GM21381 (cell line): ENCODE data around the gene SND1.

Source experiments
- ATAC-seq: cut with Tn5 transposase; IDR thresholded peaks from one replicate; pipeline ENCODE4 v1.9.1; 2021; ENCODE audit warnings: mild to moderate bottlenecking, moderate library complexity; ENCODE audit not compliant: unreplicated experiment

The SND1 gene

DNA sequence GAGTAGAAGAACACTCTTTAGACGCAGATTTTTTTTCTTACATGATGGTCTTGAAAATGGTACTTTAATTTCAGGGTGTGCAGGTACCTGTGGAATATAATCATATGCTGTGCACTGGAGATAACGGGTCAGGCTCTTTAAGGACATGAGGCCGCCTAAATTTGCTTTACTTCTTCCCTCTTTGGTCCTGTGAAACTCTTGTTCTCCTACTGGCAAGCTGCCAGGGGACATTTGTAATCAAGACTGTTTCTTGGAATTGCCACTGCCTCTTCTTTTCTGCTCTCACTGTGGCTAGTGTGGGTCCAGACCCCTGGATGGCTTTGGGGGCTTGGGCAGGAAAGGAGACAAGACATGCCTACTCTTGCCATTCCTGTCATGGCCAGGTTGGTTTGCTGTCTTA is 146.0 kb downstream of the SND1 start:
- no peak for ATAC-seq

DNA sequence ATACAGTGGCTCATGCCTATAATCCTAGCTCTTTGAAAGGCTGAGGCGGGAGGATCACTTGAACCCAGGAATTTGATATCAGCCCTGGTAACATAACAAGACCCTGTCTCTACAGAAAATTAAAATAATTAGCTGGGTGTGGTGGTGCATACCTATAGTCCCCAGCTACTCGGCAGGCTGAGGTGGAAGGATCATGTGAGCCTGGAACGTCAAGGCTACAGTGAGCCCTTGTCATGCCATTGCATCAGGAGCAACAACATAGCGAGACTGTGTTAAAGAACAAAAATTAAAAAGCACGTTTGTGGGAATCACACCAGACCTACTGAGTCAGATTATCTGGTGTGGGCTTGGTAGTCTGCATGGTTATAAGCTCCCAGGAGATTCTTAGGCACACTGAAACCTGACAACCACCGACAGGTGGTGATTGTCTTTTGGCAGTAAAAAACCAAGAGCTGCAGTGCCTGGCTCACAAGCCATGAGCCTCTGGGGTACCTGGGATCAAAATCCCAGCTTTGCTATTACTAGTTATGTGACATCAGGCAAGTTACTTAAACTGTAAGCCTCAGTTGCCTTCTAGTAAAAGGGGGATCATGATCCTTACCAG is 146.9 kb downstream of the SND1 start:
- no peak for ATAC-seq

DNA sequence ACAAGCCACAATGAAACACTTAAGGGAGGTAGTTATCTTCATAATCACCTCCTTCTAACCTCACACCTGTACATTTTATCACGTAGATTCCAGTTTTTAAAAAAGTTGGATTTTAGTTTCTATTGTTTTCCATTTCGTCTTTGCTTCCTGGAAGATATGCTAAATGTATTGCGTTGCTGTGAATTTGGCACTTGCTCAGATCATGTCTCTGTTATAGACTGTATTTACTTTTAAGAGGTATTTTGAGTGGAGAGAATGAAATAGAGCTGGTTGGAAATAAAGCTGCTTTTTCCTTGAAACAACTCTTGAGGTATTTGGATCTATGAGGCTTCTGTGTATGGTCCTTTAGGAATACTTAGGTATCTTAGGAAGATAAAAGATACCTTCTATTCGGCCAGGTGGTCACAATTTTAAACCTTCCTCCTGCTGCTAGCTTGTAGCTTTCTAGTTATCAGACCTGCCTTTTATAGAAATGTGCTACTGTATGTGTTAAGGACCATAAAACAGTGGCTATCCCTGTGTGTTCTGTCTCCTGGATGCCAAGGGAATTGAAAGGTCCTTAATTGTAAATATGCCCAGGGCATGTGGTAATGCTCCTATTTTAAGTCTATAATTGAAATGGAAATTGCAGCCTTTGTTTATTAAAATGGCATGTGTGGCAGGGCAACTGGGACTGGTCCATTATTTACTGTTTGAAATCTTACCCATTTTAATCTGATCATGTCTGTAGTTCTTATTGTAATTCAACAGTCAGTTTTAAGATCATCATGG is 147.7 kb downstream of the SND1 start:
- ATAC-seq = no peak

DNA sequence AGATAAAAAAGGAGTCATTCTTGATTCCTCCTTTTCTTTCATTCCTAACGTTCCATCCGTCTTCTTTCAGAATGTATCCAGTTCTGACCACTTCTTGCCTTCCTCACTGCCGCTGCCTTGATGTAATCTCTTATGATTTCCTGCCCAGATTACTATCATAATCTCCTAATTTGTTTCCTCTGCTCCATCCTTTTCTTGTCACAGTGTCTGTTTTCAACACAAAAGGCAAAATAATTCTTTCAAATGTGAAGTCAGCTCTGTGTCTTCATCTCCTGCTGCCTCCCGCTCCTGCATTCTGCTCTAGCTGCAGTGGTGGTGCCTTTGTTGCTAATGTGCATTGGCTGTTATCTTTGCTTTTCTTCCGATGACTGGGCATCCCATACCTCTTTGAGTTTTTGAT is 150.9 kb downstream of the SND1 start:
- ATAC-seq = no peak

DNA sequence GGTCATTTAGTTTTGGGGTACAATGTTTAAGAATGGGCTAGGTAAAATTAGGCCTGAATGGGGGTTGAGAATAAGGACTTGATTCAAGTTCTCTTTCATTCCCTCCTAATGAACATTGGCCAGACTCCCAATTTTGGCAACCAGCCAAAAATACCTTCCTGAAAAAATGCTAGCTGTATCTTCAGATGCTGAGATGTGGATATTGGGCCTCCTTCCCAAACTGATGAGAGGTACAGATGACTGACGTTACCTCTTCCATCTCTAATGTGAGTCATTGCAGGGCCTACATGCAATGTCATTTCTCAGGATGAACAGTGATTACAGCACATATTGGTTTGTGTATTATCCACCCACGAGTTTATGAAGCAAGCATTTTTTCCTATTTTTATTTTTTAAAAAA is 151.6 kb downstream of the SND1 start:
- ATAC-seq = no peak

DNA sequence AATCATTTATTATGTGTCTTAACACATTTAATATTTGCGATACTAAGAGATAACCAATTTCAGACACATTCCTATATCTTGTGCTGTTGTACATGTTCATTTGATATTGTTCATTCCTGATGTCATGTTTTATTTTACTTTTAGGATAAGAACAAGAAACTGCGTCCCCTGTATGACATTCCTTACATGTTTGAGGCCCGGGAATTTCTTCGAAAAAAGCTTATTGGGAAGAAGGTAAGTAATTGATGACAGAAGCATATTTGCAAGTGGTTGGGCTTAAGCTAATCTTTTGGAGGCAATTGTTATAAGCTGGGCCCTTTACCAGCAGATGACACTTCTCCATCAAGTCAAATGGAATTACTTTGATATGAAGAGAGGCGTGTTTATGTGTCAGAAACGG is 155.3 kb downstream of the SND1 start:
- ATAC-seq = no peak

DNA sequence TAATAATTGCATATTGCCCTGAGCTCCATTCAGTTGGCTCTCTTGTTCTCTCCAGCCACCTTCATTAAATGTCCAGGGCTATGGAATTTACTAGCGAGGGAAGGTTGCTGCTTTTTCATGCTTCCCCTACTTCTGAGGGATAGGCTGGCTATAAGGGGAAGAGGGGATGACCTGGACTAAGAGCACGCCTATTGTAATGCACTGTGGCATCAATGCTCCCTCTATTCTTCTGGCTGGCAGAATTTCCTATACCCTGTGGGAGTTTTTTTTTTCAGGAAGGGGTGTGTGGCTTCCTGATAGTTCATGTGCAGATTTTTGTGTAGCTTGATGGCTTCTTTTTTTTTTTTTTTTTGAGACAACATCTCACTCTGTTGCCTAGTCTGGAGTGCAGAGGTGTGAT is 155.8 kb downstream of the SND1 start:
- no peak for ATAC-seq

DNA sequence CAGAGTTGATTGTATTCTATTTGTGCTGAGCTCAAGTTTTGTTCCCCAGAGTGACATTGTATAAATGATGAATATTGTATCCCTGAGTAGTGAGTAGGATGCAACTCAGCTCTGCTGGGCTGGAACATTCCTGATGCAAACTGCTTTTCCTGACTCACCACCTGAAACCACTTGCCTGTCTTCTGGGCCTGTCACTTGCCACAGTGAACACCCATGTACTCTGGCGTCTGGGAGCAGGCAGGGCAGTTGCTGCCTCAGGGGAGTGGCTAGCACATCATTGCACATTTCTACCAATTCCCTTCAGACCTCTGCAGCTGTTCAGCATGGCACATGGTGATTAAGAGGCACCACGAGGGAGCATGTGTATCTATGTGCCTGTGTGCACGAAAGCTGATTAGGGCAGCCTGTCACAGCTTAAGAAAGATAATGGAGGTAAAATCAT is 157.3 kb downstream of the SND1 start:
- no peak for ATAC-seq

DNA sequence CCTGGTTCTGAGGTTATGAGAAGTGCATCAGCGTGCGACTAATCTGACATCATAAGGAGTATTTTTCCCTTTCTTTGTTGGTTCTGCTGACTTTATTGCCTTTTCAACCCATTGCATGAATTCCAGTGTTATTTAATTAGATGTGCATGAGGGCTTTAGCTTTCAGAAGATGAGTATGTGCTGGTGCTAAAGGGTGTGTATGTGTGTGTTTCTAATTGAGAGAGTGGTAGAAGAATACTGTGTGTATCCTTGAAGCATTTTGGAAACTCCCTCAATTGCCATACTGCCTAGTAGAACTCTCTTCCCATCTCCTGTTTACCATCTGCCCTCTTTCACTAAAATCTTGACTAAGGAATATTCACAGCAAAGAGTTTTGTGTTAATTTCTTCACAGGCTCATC is 158.1 kb downstream of the SND1 start:
- ATAC-seq = no peak

DNA sequence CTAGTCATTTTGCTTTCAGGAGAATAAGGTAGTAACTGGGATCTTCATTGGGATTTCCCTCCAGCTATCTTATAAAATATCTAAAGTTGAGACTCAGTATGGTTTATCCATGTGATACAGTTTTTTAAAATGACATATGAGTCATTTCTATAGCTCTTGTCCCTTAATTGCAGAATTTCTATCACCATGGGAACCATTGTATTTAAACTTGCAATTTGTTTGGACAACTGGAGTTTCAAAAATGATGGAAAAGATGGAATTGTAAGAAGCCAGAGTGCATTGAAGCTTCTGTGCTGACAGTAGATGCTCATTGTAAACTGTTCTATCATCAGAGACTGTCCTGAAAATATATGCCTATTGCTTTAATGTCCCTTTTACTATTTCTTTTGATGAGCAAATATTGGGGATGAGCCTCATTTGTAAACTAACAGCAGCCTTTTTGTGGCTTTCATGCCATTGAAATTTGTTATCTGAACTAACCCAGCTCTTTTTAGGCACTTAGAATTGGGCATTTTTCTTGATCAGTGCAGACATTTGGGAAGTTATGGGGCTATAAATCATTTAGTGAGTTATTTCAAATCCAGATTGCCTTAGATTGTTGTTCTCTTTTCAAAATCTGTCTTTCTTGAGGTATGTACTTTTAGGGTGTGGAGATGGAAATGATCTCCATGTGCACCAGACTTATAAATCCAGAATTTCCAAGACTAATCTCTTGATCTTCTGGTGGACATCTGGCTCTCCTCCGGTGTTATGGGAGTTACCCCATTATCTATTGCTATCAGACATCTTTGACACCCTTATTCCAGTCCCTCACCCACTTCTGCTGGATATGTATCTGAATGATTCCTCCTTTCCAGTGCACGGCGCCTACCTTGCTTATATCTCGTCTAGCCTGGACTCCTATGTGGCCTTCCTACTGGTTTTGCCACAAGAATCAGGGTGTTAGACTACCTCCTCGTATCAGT is 159.0 kb downstream of the SND1 start:
- no peak for ATAC-seq

DNA sequence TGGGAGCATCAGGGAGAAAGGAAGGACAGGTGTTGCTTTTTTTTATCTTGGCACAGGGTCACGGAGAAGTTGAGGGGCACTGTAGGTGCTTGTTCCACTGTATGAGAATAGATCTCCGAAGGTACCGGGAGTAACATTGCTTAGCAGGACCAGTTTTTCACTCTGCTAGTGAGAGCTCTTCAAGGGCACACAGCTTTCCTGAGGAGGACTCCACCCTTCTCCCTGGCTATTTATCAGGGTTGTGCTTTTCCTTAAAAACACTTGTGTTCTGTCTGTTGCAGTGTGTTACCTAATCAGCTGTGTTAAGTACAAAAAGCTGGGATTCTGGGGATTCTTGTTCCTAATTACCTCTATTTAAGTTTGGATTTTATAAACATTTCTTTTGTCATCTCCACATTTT is 160.5 kb downstream of the SND1 start:
- ATAC-seq = no peak

DNA sequence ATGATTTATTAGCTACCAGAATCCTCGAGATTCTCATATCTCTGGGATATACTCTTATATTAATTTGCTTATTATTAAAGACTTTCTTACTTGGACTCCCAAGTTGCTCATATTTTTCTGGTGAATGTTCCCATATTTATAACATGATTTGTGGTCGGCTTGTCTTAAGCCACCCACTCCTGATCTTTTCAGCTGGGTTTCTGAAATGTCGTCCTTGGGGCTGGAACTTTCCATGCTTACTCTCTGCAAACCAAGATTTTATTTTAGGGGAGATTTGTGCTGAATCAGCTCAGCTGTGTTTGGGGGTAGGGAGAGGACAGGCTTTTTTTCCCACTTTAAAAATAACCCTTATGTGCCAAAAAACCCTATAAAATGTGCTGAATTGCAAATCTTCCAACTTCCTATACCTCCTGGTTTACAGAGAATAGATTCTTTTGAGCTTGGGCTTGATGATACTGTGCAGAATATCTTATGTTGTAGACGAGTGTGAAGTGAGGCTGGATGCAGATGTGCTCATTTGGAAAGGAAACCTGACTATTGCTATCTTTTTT is 162.1 kb downstream of the SND1 start:
- ATAC-seq = no peak

DNA sequence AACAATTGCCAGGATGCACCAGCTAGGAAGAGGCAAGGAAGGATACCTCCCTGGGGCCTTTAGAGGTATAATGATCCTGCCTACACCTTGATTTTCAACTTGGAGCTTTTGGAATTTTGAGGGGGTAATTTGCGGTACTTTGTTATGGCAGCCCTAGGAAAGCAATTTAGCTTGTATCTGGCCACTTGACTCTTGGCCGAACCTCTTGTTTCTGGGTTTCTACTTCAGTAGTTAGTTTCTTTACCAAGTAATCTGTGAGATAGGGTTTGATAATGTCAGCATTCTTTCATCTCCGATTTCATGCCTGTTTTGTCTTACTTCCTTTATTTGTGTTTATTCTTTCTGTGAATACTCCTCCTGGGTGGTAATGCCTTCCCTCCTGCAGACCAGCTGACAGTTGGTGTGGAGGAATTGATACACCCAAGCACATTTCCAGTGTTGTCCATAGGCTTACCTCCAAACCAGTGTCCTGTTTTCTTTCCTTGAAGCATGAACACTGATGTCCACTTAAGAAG is 163.7 kb downstream of the SND1 start:
- no peak for ATAC-seq

DNA sequence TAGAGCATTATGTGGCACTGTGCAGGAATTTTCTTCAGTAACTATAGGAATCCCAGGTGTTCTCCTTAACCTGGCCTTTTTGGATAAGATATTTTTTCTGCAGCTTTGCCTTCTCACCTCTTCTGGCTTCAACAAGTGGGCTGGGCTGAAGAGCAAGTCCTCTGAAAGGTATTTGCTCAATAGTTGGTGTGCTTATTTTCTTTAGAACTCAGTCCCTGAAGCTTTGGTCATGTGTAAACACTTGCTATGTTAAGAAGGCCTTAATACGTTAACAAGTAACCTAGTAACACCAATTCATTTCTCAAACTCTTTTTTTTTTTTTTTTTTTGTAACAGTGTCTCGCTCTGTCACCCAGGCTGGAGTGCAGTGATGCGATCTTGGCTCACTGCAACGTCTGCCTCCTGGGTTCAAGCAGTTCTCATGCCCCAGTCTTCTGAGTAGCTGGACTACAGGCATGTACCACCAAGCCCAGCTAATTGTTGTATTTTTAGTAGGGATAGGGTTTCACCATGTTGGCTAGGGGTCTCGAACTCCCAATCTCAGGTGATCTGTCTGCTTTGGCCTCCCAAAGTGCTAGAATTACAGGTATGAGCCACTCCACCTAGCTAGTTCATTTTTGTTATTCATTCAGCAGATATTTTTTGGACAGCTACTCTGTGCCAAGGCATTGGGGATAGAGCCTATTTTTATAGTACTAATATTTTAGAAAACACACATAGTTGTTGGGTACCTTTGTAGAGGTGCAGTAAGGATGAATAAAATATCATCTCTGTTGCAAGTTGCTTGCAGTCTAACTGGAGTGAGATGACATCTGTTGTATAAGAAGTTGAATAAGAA is 164.6 kb downstream of the SND1 start:
- no peak for ATAC-seq

DNA sequence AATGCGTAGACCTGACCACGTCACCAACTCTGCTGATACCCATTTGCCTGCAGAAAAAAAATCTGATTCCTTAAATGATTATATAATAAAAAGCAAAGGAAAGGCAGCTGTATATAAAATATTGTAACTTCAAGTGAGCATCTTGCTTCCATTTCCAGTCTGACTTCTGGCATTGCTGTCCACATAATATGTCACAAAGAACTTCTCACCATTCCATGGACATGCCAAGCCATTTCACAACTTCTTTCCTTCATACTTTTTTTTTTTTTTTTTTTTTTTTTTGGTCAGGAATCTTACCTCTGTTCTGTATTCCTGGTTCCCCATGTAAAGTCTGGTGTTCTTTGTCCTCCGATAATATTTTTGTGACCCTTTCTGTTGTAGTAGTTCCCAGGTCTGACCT is 165.5 kb downstream of the SND1 start:
- no peak for ATAC-seq

DNA sequence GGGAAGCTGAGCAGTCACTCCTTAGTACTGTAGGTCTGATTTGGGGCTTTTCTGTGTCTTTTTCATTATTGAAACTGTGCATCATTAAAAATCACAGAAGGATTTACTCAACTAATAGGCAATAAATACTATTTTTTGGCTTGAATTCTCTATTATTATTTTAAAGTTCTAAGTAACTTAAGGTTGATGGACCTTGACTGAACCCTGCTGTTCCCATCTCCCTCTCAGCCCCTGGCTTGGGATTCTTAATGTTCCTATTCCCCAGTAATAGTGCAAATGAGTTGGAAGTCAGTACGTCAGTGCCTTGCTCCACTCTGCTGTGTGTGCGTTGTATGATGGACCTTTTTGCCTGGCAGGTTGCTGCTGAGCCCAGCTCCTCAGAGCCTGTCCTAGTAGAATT is 166.3 kb downstream of the SND1 start:
- ATAC-seq = no peak

DNA sequence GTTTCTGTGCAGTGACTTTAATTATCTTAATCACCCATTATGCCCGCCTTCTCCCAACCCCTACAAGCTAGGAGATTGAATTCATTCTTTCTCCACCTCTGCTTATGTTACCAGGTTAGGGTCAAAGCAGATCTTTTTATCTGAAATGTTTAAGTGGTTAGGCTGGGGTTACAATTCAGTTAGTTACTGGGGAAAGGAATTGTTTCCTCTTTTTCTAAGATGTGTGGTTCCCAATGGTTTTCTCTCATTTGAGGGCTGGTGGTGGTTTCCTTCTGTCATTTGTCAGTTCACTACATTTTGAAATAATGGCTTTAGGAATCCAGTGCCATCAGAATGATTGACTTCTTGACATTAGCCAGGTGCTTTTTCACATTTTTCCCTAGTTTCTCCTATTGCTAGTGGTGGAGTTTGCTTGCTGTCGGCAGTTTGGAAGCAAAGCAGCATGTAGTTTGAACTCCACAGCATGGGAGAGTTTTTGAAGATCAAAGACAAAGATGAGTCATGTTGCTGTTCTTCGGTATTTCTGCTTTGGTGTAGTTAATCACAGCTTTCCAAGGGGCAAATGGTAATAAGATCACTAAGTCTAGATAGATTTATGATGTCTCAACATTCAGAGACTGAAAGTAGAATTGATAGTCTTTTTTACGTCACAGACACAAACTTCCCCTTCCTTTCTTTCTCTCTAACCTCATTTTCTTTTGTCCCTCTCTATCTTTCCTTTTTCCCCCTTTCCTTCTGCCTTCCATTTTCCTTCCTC is 168.2 kb downstream of the SND1 start:
- ATAC-seq = no peak

DNA sequence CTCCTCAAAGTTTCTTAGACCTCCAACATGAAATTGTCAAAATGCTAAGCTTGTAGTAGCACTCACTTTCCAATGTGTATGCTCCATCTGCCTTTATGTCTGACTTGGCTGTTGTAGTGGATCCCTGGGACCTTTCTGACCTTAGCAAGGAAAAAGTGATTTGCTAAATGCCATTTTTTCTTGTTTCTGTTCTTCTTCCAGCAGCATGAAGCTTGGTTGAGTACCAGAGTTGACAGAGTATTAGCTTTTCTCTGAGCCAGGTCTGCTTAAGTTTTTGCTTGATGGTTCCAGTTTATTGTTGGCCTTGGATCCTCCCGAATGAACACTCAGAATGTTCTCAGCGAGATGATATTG is 168.7 kb downstream of the SND1 start:
- ATAC-seq = no peak

DNA sequence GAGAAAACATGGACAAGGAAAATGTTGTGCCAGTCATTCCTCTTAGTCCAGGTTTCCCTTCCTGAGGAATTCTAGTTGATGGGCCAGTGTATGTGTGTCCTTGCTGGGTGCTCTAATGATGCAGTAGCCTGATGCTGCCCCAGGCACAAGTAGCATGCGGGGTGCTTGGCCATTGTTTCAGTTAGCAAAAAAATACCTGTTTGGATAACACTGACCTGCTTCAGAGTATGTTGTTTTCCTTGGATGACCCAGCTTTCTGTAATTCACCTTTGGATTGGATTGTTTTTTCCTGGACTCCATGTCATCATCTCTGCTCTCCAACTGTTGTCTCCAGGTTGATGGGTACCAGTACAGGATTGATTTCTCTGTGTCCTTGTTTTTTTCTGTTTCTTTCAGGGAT is 169.2 kb downstream of the SND1 start:
- ATAC-seq = no peak
